Measurements from ENCODE around the gene HOATZ.

- TF ChIP-seq, protein P1, sequence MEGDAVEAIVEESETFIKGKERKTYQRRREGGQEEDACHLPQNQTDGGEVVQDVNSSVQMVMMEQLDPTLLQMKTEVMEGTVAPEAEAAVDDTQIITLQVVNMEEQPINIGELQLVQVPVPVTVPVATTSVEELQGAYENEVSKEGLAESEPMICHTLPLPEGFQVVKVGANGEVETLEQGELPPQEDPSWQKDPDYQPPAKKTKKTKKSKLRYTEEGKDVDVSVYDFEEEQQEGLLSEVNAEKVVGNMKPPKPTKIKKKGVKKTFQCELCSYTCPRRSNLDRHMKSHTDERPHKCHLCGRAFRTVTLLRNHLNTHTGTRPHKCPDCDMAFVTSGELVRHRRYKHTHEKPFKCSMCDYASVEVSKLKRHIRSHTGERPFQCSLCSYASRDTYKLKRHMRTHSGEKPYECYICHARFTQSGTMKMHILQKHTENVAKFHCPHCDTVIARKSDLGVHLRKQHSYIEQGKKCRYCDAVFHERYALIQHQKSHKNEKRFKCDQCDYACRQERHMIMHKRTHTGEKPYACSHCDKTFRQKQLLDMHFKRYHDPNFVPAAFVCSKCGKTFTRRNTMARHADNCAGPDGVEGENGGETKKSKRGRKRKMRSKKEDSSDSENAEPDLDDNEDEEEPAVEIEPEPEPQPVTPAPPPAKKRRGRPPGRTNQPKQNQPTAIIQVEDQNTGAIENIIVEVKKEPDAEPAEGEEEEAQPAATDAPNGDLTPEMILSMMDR (IDR thresholded peaks at IDR 0.05): no peak
- no peak for TF ChIP-seq POLR2A (IDR thresholded peaks at IDR 0.05)
Measured at GRCh38 chr11:111539426-111540113, 25.0 kb downstream of the HOATZ start.

All from lower leg skin (tissue), 3 donors.